HepG2 (cell line): ENCODE measurements around the gene TASOR2. TPM values are rescaled to one million over a fixed set of nuclear protein-coding genes. Genes with fewer than 3 reads are reported as not detected.
A peak's percentile ranks its signal among the peaks of the same experiment; 100 is the strongest.

Experiments used
- BORCS8-MEF2B ChIP-seq: sonication (generic); formaldehyde crosslinking; IDR thresholded peaks from 2 replicates; pipeline ENCODE4 v1.8.0; 2022; ENCODE audit warnings: mild to moderate bottlenecking, missing genetic modification reagents
- CREM ChIP-seq, 2 experiments: sonication (generic) in 1 of 2; formaldehyde crosslinking in 1 of 2; IDR thresholded peaks; 2 replicates each; pipeline versions ENCODE4 v1.4.0 to v1.6.1; 2016 to 2020; ENCODE audit warnings: antibody characterized with exemption in 1 of 2, mild to moderate bottlenecking in 1 of 2, missing genetic modification reagents in 1 of 2
- FOXM1 ChIP-seq: sonication (generic); formaldehyde crosslinking; IDR thresholded peaks from 2 replicates; pipeline ENCODE4 v1.5.0; 2020; ENCODE audit warnings: missing genetic modification reagents
- HOXA9 ChIP-seq: sonication (generic); formaldehyde crosslinking; IDR thresholded peaks from 2 replicates; pipeline ENCODE4 v1.8.1; 2022; ENCODE audit warnings: missing genetic modification reagents, mild to moderate bottlenecking, moderate library complexity, borderline replicate concordance
- JARID2 ChIP-seq: sonication (generic); formaldehyde crosslinking; IDR thresholded peaks from 2 replicates; pipeline ENCODE4 v1.8.1; 2023; ENCODE audit warnings: missing genetic modification reagents, inconsistent platforms; ENCODE audit not compliant: insufficient replicate concordance
- KAT7 ChIP-seq: IDR thresholded peaks from 2 replicates; pipeline ENCODE4 v1.6.1; 2018; ENCODE audit warnings: borderline replicate concordance, missing compliant biosample characterization
- NFE2 ChIP-seq: sonication (generic); formaldehyde crosslinking; IDR thresholded peaks from 2 replicates; pipeline ENCODE4 v1.4.0; 2020; ENCODE audit warnings: missing genetic modification reagents
- NFKB2 ChIP-seq: sonication (generic); formaldehyde crosslinking; IDR thresholded peaks from 2 replicates; pipeline ENCODE4 v1.4.0; 2020; ENCODE audit warnings: missing genetic modification reagents, borderline replicate concordance
- PAX8 ChIP-seq: sonication (generic); formaldehyde crosslinking; IDR thresholded peaks from 2 replicates; pipeline ENCODE4 v1.8.0; 2022; ENCODE audit warnings: mild to moderate bottlenecking, missing genetic modification reagents, borderline replicate concordance
- PHB2 ChIP-seq: fragments of 450-650 bp; IDR thresholded peaks from 2 replicates; pipeline ENCODE4 v1.6.1; 2018; ENCODE audit not compliant: partially characterized antibody
- SETDB1 ChIP-seq: sonication (generic); formaldehyde crosslinking; IDR thresholded peaks from 2 replicates; pipeline ENCODE4 v1.5.1; 2020; ENCODE audit warnings: missing genetic modification reagents, mild to moderate bottlenecking, borderline replicate concordance
- SP5 ChIP-seq: IDR thresholded peaks from 2 replicates; pipeline ENCODE4 v1.6.1; 2016; ENCODE audit warnings: low read depth, borderline replicate concordance
- TCF7L2 ChIP-seq: IDR thresholded peaks from 2 replicates; pipeline ENCODE4 v1.6.1; 2011; ENCODE audit warnings: mild to moderate bottlenecking, low read depth, low read length, moderate library complexity
- TP53 ChIP-seq: sonication (generic); formaldehyde crosslinking; conservative IDR thresholded peaks from 2 replicates; pipeline ENCODE4 v1.4.0; 2020; ENCODE audit warnings: missing genetic modification reagents
- ZBTB38 ChIP-seq: sonication (generic); formaldehyde crosslinking; IDR thresholded peaks from 2 replicates; pipeline ENCODE4 v1.5.1; 2020; ENCODE audit warnings: mild to moderate bottlenecking, missing genetic modification reagents
- ZMYM4 ChIP-seq: sonication (generic); formaldehyde crosslinking; IDR thresholded peaks from 2 replicates; pipeline ENCODE4 v1.8.1; 2023; ENCODE audit warnings: mild to moderate bottlenecking, missing genetic modification reagents
- ZNF10 ChIP-seq: sonication (generic); formaldehyde crosslinking; IDR thresholded peaks from 2 replicates; pipeline ENCODE4 v1.4.0; 2020; ENCODE audit warnings: mild to moderate bottlenecking, low read depth, missing genetic modification reagents, borderline replicate concordance
- ZNF326 ChIP-seq: sonication (generic); formaldehyde crosslinking; IDR thresholded peaks from 2 replicates; pipeline ENCODE4 v1.4.0; 2020; ENCODE audit warnings: missing genetic modification reagents, borderline replicate concordance
- ZNF333 ChIP-seq: sonication (generic); formaldehyde crosslinking; IDR thresholded peaks from 2 replicates; pipeline ENCODE4 v1.4.0; 2020; ENCODE audit warnings: mild to moderate bottlenecking, missing genetic modification reagents, borderline replicate concordance
- ZNF354B ChIP-seq: sonication (generic); formaldehyde crosslinking; IDR thresholded peaks from 2 replicates; pipeline ENCODE4 v1.8.0; 2022; ENCODE audit warnings: mild to moderate bottlenecking, missing genetic modification reagents
- ZNF569 ChIP-seq: sonication (generic); formaldehyde crosslinking; IDR thresholded peaks from 2 replicates; pipeline ENCODE4 v1.5.0; 2020; ENCODE audit warnings: mild to moderate bottlenecking, missing genetic modification reagents, moderate library complexity, borderline replicate concordance
- polyA plus RNA-seq, 8 experiments: library from polyadenylated mRNA; depleted of rRNA in 3 of 8; stranded (reverse) in 7 of 8; unstranded in 1 of 8; fragments of >200 nt; fragmentation: Illumina TruSeq in 4 of 8; extraction: Trizol in 4 of 8; gene quantifications; 2 replicates each; pipeline versions ENCODE4 v1.2.1 to v1.2.3, GENCODE V29; 2011 to 2016; ENCODE audit warnings: low read depth in 4 of 8, missing spikeins in 1 of 8, mixed read lengths in 1 of 8; ENCODE audit not compliant: insufficient read depth in 1 of 8
- total RNA-seq, 5 experiments: library from RNA; depleted of rRNA; stranded (reverse); fragments of >200 nt; fragmentation: Illumina TruSeq; extraction: Trizol; gene quantifications; 2 replicates each; pipeline ENCODE4 v1.2.3, GENCODE V29; 2016; ENCODE audit warnings: low read depth in 1 of 5
- TF ChIP-seq, protein P1 (sequence below): sonication (generic); formaldehyde crosslinking; IDR thresholded peaks from 2 replicates; pipeline ENCODE4 v1.4.0; 2020; ENCODE audit warnings: mild to moderate bottlenecking, missing genetic modification reagents
- TF ChIP-seq, protein P2 (sequence below): sonication (generic); formaldehyde crosslinking; IDR thresholded peaks from 2 replicates; pipeline ENCODE4 v1.4.0; 2020; ENCODE audit warnings: missing genetic modification reagents
- TF ChIP-seq, protein P3 (sequence below): sonication (generic); formaldehyde crosslinking; IDR thresholded peaks from 2 replicates; pipeline ENCODE4 v1.9.0; 2021; ENCODE audit warnings: mild to moderate bottlenecking, missing genetic modification reagents

Gene TASOR2
- total and polyA plus RNA-seq, 2 of the 13 experiments (the other 11 are each of a cell fraction or from before 2014, with no cell fraction given), result 24.2 to 55.3 TPM

DNA sequence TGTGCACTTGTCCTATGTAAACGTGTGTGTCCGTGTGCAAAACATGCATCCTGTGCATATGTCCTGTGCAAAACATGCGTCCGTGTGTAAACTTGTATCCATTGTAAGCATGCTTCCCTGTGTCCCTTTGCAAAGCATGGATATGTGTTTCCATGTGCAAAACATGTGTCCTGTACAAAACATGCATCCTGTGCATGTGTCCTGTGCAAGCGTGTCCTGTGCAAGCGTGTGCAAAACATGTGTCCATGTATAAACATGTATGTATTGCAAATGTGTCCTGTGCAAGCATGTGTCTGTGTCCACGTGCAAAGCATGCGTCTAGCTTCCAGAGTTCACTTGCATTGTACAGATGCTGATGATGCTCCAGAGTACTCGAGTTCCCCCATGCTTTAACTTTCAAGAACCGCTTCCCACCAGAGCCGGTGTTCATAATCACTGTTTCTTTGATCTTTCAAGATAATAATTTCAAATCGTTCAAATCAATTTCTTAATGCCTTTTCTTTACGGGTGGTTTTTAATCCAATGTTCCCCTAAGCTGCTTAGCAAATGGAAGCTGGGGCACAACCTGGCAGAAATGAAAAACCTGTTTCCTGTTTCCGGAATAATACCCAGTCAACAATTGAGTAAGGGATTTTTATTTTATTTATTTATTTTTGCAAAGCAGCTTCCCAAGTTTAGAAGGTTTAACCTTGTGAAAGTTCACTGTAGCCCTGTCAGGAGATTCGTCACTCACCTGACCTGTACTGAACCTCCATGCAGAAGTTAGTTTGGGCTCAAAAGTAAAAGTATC, 17.6 kb upstream of the TASOR2 start (continued):
- no peak for TF ChIP-seq NFKB2 (CRISPR knock-in tag)
- no peak for TF ChIP-seq PAX8 (CRISPR knock-in tag)
- no peak for TF ChIP-seq CREM (IDR thresholded peaks at IDR 0.05)
- TF ChIP-seq CREM (CRISPR knock-in tag; IDR thresholded peaks at IDR 0.05), result no peak
- no peak; the same call in 1 of the 2 replicates for TF ChIP-seq ZBTB38
- no peak for TF ChIP-seq ZMYM4 (CRISPR knock-in tag)
- no peak for TF ChIP-seq TCF7L2
- no peak for TF ChIP-seq ZNF10 (CRISPR knock-in tag)
- no peak for TF ChIP-seq ZNF569 (CRISPR knock-in tag)
- TF ChIP-seq, protein P1, sequence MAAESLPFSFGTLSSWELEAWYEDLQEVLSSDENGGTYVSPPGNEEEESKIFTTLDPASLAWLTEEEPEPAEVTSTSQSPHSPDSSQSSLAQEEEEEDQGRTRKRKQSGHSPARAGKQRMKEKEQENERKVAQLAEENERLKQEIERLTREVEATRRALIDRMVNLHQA, result no peak
- no peak; the same call in 1 of the 2 replicates for TF ChIP-seq ZNF354B
- no peak for TF ChIP-seq SETDB1
- TF ChIP-seq NFE2 (CRISPR knock-in tag), result no peak
- no peak for TF ChIP-seq JARID2 (CRISPR knock-in tag)
- no peak for TF ChIP-seq TP53 (CRISPR knock-in tag)
- no peak for TF ChIP-seq FOXM1 (CRISPR knock-in tag)
- peak; percentile 65 for TF ChIP-seq BORCS8-MEF2B
- no peak for TF ChIP-seq PHB2
- TF ChIP-seq ZNF333 (CRISPR knock-in tag), result no peak
- TF ChIP-seq HOXA9 (CRISPR knock-in tag), result no peak; the same call in 1 of the 2 replicates
- TF ChIP-seq SP5 (CRISPR knock-in tag), result no peak
- TF ChIP-seq, protein P2, sequence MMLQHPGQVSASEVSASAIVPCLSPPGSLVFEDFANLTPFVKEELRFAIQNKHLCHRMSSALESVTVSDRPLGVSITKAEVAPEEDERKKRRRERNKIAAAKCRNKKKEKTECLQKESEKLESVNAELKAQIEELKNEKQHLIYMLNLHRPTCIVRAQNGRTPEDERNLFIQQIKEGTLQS, result no peak
- no peak for TF ChIP-seq ZNF326
- TF ChIP-seq, protein P3, sequence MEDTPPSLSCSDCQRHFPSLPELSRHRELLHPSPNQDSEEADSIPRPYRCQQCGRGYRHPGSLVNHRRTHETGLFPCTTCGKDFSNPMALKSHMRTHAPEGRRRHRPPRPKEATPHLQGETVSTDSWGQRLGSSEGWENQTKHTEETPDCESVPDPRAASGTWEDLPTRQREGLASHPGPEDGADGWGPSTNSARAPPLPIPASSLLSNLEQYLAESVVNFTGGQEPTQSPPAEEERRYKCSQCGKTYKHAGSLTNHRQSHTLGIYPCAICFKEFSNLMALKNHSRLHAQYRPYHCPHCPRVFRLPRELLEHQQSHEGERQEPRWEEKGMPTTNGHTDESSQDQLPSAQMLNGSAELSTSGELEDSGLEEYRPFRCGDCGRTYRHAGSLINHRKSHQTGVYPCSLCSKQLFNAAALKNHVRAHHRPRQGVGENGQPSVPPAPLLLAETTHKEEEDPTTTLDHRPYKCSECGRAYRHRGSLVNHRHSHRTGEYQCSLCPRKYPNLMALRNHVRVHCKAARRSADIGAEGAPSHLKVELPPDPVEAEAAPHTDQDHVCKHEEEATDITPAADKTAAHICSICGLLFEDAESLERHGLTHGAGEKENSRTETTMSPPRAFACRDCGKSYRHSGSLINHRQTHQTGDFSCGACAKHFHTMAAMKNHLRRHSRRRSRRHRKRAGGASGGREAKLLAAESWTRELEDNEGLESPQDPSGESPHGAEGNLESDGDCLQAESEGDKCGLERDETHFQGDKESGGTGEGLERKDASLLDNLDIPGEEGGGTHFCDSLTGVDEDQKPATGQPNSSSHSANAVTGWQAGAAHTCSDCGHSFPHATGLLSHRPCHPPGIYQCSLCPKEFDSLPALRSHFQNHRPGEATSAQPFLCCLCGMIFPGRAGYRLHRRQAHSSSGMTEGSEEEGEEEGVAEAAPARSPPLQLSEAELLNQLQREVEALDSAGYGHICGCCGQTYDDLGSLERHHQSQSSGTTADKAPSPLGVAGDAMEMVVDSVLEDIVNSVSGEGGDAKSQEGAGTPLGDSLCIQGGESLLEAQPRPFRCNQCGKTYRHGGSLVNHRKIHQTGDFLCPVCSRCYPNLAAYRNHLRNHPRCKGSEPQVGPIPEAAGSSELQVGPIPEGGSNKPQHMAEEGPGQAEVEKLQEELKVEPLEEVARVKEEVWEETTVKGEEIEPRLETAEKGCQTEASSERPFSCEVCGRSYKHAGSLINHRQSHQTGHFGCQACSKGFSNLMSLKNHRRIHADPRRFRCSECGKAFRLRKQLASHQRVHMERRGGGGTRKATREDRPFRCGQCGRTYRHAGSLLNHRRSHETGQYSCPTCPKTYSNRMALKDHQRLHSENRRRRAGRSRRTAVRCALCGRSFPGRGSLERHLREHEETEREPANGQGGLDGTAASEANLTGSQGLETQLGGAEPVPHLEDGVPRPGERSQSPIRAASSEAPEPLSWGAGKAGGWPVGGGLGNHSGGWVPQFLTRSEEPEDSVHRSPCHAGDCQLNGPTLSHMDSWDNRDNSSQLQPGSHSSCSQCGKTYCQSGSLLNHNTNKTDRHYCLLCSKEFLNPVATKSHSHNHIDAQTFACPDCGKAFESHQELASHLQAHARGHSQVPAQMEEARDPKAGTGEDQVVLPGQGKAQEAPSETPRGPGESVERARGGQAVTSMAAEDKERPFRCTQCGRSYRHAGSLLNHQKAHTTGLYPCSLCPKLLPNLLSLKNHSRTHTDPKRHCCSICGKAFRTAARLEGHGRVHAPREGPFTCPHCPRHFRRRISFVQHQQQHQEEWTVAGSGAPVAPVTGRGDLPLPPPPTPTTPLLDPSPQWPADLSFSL (CRISPR knock-in tag), result no peak
- TF ChIP-seq KAT7 (CRISPR knock-in tag), result no peak
